H4 (cell line): ENCODE measurements around the gene UBIAD1. TPM values are rescaled to one million over a fixed set of nuclear protein-coding genes. Genes with fewer than 3 reads are reported as not detected.
A peak's percentile ranks its signal among the peaks of the same experiment; 100 is the strongest.

Experiments
- DNase-seq: peaks from one replicate; pipeline ENCODE4 v3.0.0-alpha.2; 2015; ENCODE audit warnings: low spot score
- total RNA-seq: library from RNA; depleted of rRNA; stranded (reverse); fragments of >200 nt; shearing (Covaris generic); gene quantifications from 2 replicates; pipeline ENCODE4 v1.2.3, GENCODE V29; 2014; rRNA removed

UBIAD1 gene, protein sequence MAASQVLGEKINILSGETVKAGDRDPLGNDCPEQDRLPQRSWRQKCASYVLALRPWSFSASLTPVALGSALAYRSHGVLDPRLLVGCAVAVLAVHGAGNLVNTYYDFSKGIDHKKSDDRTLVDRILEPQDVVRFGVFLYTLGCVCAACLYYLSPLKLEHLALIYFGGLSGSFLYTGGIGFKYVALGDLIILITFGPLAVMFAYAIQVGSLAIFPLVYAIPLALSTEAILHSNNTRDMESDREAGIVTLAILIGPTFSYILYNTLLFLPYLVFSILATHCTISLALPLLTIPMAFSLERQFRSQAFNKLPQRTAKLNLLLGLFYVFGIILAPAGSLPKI
- 9.9 and 12.8 TPM in 2 replicates for total RNA-seq

DNA sequence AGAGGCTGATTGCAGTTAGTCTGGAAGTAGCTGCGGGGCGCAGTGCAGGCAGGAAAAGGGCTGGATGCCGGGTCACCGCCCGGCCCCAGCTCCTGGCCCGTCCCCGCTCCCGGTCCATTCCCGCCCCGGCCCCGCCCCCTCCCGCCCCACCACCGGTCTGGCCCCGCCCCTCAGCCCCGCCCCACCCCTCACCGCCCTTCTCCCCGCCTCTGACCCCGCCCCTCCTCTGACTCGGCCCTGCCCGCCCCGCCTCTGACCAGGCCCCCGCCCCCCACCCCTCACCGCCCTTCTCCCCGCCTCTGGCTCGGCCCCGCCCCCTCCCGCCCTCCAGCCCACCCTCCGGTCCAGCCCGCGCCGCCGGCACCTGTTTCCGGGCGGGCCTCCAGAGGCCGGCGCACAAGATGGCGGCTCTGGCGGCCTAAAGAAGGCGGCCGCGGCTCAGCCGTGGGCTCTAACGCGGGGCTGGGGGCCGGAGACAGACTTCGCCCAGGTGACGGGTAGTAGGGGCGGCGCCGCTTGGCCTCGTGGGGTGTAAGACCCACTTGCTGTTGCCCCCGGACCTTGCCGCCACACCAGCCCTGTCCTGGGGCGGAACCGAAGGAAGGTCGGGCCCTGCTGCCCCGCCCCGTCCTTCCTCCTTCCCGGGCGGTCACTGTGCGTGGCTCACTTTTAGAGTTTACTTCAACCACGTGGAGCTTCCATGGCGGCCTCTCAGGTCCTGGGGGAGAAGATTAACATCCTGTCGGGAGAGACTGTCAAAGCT, at the start of gene UBIAD1:
Gene UBIAD1, plus strand, starts transcription at position 367 of the 763 bp plus-strand sequence. Its CDS starts 334 bp downstream, at position 701.
- peak; percentile 78 for DNase-seq

- no peak for DNase-seq
These were observed 45.6 kb upstream of the UBIAD1 start for GRCh38 chr1:11227106-11228077.

DNA sequence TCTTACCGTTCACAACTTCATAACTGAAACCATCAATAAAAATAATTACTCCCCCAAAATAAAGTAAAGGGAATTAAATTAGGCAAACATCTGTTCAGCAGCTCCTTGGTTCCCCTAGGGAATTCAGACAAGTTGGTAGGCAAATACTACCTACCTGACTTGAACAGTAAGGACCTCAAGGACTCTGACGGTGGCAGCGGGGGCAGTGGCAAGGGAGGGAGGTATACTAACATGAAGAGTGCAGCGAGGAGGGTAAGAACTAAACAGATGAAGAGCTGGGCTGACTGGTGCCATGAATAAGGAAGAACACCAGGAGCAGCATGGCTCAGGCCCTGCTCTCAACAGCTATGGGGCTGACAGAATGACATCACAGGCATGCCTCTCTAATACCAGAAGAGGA, 43.8 kb upstream of the UBIAD1 start:
- no peak for DNase-seq

DNA sequence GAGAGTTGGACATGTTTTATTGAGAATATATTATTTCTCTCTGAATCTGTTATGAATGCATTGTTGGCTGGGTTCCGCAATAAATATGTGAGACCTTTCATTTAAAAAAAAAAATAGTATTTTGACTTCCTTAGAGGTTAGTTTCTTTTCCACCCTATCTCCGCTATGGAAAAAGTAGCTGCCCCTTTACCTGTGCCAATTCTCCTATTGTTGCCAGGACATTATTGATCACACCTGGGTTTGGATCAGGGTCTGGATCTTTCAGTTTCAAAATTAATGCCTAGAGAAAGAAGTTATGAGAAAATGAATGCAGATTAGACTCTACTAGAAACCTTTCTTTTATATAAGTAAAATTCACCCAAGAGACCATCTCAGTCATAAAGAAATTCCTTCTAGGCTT, 39.8 kb upstream of the UBIAD1 start:
- DNase-seq: no peak

GRCh38 chr1:11237356-11237755, 35.6 kb upstream of the UBIAD1 start:
- no peak for DNase-seq

DNA sequence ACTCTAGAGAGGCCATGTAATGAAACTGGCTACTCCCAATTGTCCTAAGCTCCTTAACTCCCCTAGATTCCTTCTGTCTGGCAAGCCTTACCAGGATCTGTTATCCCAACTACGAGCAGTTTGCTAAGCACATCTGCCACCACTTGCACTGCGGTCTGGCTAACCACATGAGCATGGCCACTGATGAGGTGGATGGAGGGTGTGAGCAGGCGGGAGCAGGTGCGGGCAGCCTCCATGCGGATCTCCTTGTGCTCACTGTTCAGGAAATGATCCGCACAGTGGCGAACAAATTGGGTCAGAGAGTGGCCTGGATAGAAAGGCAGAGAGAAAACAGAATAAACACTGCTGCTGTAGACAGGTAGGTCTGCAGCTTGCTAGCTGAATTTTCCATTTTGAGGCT, 34.7 kb upstream of the UBIAD1 start:
- DNase-seq: no peak

GRCh38 chr1:11245248-11245647, 27.8 kb upstream of the UBIAD1 start:
- DNase-seq: no peak

DNA sequence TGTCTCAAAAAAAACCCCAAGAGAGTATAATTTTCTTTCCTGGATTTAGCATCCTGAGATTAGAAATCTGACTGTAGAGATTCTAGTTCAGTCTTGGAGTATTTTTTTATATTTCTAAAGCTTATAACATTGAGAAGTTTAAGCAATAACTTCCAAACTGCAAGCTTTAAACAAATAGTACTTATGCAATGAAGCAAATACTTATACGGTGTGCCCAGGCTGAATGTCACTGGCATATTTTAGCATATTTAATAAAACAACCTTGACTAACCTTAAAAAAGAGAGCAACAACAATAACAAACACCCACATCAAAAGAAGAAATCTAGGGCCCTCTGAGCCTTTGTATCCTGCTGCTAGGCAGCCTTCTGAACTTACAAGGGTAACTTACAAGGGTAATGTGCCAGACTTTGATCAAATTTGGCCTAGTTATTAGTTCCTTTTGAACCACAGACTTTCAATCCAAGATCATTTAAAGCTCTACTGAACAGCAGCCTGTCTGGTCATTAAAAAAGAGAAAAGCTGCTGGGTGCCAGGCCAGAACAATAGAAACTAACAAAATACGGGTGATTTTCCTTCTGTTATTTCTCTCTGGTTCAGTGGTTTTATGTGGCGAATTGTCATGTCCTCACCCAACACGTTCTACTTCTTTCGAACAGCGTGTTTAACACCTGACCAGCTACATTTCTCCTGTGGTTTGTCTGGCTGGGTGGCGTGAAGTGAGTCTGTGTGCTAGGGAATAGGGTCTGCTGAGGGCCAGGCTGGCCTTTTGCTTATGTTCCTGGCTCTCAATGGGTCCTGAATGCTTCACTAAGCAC, 26.9 kb upstream of the UBIAD1 start:
- no peak for DNase-seq

DNA sequence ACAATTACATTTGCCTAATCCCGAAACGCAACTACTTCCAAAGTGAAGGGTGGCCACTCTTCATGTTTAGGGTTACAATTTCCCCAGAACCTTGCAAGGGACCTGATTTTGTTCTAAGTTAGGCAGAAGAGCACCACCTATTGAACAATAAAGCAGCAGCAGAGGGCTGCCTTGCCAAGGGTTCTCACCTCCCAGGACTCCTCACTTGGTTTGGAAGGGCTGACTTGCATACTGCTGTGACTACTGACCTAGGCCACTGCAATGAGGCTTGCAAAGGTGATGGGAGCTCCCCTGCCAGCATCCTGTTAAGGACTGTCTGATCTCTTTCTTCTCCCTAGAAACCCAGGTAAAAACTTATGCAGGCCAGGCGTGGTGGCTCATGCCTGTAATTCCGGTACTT, 24.8 kb upstream of the UBIAD1 start:
- DNase-seq: no peak

GRCh38 chr1:11252538-11252937, 20.5 kb upstream of the UBIAD1 start:
- DNase-seq: no peak

GRCh38 chr1:11253226-11253625, 19.8 kb upstream of the UBIAD1 start:
- DNase-seq: no peak

- DNase-seq: no peak
These were observed 16.7 kb upstream of the UBIAD1 start for GRCh38 chr1:11256299-11256698.

DNA sequence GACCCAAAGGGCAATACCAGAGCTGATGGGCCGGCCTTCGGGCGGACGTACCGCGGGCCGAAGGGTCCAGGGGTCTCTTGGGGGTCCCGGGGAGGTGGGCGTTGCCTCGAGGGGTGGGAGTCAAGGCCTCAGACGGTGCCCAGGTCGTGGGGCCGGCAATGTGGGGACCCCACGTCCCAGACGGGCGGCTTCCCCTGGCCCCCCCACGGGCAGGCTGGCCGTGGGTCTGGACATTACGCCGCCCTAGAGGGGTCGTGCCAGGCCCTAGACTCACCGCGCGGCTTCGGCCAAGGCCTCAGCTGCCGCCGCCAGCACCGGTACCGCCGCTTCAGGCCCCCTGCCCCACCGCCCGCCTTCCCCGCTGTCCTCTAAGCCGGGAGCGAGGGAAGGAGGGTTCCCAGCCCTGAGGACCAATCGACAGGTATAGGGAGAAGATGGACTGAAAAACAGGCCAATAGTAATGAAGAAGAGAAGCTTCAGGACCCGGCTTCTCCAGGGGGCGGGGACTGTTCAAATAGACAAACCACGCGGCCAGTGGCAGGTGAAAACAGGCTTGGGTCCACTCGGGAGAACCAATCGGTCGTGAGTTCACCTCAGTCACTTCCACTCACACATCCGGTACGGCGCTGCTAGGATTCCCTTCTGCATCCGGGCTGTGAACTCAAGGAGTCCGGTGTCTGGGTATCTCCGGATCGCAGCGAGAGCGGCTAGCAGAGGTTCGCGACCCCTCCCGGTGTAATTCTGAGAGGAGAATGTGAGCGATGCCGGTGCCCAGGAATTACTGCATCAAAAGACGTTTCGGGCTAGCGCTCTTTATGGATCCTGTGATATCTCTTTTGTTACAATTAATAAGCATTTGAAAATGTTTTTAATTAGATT, 10.6 kb upstream of the UBIAD1 start, which contains the start of gene MTOR:
Gene MTOR, minus strand, starts transcription at position 381 of the 879 bp plus-strand sequence. CDS start 3,142 bp downstream, outside the sequence.
- peak; percentile 99 for DNase-seq

- DNase-seq: no peak
These were observed 6.5 kb upstream of the UBIAD1 start for GRCh38 chr1:11266268-11267074.

DNA sequence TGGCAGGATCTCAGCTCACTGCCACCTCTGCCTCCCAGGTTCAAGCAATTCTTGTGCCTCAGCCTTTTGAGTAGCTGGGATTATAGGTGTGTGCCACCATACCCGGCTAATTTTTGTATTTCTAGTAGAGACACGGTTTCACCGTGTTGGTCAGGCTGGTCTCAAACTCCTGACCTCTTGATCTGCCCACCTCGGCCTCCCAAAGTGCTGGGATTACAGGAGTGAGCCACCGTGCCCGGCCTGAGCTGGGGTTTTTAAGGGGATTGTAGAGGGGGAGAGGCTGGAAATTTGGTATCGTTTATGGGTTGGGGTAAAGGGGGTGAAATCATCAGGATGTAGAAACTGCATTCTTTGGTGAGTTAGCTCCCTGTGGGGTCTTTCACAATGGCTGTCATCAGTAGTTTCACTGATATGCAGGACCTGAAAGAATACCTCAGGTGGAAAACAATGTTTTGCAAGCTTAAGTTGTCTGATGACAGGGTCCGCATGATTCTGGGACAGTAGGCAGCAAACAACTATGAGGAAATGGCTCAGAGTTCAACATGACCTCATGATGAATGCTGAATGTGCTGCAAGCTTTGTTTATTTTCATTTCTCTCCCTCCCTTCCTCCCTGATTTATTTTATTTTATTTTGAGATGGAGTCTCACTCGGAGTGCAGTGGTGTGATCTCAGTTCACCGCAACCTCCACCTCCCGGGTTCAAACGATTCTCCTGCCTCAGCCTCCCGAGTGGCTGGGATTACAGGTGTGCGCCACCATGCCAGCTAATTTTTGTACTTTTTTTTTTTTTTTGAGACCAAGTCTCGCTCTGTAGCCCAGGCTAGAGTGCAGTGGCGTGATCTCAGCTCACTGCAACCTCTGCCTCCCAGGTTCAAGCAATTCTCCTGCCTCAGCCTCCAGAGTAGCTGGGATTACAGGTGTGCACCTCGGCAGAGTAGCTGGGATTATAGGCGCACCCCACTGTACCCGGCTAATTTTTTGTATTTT, 5.4 kb upstream of the UBIAD1 start:
- peak; percentile 27 for DNase-seq

DNA sequence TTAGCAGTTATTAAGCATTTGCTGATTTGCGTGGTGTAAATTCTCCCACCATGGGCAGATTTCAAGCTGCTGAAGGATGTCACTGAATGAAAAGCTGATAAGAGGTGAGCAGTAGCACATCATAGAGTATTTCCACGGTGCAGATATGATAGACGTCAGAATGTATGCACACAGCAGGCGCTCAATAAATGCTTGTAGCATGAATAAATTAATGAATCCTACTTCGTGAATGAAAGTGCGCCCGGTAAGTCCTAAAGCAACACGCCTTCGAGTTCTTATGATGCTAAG, 510 bp upstream of the UBIAD1 start:
- no peak for DNase-seq

- no peak for DNase-seq
These were observed 717 bp downstream of the UBIAD1 start for GRCh38 chr1:11273595-11274234.

- no peak for DNase-seq
These were observed 6.2 kb downstream of the UBIAD1 start for GRCh38 chr1:11279152-11279551.
